Muscle layer of duodenum (tissue), 2 donors: ENCODE results near the gene PHOX2A.
"Not testable (repeated sequence)": the region's sequence is repeated elsewhere in the genome, so short reads cannot be mapped to it uniquely, and the experiment has no call there.

Experiments
- H3K27ac ChIP-seq: one replicate; pipeline ENCODE4 v1.7.0; 2013; ENCODE audit warnings: mild to moderate bottlenecking, low read length
- H3K27me3 ChIP-seq: one replicate; pipeline ENCODE4 v1.7.0; 2013; ENCODE audit warnings: low read depth, mild to moderate bottlenecking, control low read depth, low read length
- H3K36me3 ChIP-seq, 2 donors: one replicate each; pipeline ENCODE4 v1.7.0; 2013; ENCODE audit warnings: low read length in 2 of 2, control low read depth in 1 of 2, mild to moderate bottlenecking in 1 of 2; ENCODE audit not compliant: insufficient read depth in 2 of 2, control insufficient read depth in 1 of 2
- H3K4me1 ChIP-seq, 2 donors: one replicate each; pipeline ENCODE4 v1.7.0; 2013; ENCODE audit warnings: low read length in 2 of 2, mild to moderate bottlenecking in 2 of 2, control low read depth in 1 of 2, moderate library complexity in 1 of 2; ENCODE audit not compliant: insufficient read depth in 2 of 2, control insufficient read depth in 1 of 2
- H3K4me3 ChIP-seq, 2 donors: one replicate each; pipeline ENCODE4 v1.7.0; 2013; ENCODE audit warnings: low read length in 2 of 2, low read depth in 1 of 2, mild to moderate bottlenecking in 1 of 2
- H3K9me3 ChIP-seq, 2 donors: one replicate each; pipeline ENCODE4 v1.7.0; 2013; ENCODE audit warnings: low read length in 2 of 2, control low read depth in 1 of 2, mild to moderate bottlenecking in 1 of 2; ENCODE audit not compliant: control insufficient read depth in 1 of 2
- donor health status: healthy.

PHOX2A gene

DNA sequence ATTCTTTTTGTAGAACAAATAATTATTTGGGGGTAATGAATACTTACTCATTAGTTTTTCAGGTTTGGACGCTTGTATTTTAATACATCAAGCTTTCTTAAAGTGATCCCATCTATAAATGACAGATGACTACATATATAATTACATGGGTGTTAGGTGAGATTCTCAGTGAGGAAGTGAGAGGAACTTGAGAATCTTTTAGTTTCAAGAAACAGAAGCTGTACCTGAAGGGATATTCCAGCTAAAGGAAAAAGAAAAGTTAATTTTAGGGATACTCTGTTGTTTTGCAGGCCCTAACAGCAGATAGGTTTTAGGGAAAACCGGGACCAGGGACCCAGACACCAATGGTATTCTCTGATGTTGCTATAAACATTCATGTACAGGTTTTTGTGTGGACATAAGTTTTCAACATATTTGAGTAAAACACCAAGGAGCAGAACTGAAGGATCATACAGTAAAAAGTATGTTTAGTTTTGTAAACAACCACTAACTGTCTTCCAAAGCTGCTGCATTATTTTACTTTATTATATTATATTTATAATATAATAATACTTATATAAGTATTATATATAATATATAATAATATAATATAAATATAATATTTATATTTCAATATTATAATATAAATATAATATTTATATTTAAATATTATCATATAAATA lies 24.1 kb upstream of the PHOX2A start:
- Histone ChIP-seq H3K27ac (no peak overlapping the region), H3K27me3 (no peaks in the 10 kb centered on the region), H3K4me1 (no peaks in the 10 kb centered on the region), H3K9me3 (no peaks in the 10 kb centered on the region), H3K4me3 (no peak overlapping the region), H3K36me3 (no peaks in the 10 kb centered on the region)

DNA sequence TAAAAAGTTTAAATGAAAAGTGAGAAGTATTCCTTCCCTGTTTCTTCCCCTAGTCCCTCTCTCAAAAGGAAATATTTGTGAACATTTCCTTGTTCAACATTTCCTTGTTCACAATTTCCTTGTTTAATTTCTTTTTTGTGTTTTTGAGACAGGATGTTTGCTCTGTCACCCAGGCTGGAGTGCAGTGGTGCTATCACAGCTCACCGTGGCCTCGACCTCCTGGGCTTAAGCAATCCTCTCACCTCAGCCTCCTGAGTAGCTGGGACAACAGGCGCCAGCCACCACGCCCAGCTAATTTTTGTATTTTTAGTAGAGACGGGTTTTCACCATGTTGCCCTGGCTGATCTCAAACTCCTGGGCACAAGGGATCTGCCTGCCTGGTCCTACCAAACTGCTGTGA lies 23.0 kb upstream of the PHOX2A start:
- not testable (repeated sequence) for H3K4me1 ChIP-seq, H3K27me3 ChIP-seq, H3K27ac ChIP-seq, H3K36me3 ChIP-seq, H3K4me3 ChIP-seq, H3K9me3 ChIP-seq

DNA sequence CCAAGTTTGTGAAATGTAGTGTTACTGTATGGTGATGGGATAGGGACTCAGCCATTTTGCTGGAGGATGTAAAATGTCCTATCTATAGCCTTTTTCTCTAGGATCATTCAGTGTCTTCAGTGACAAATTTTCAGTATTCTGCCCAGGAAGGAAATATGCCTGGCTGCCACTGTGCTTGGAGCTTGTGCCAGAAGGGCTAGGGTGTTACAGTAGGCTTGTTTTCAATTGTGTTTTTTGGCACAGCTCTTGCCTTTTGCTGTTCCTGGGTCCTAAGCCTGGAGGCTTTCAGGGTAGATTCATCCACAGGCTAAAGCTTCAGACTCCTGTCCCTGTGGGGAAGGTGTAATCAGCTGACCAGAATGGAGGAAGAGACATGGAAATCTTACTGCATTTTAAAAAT lies 22.0 kb upstream of the PHOX2A start:
- no peaks in the 10 kb centered on the region for H3K4me1 ChIP-seq
- no peak overlapping the region for H3K27ac ChIP-seq
- H3K9me3 ChIP-seq = no peaks in the 10 kb centered on the region
- no peaks in the 10 kb centered on the region for H3K27me3 ChIP-seq
- no peaks in the 10 kb centered on the region for H3K36me3 ChIP-seq
- no peak overlapping the region for H3K4me3 ChIP-seq

DNA sequence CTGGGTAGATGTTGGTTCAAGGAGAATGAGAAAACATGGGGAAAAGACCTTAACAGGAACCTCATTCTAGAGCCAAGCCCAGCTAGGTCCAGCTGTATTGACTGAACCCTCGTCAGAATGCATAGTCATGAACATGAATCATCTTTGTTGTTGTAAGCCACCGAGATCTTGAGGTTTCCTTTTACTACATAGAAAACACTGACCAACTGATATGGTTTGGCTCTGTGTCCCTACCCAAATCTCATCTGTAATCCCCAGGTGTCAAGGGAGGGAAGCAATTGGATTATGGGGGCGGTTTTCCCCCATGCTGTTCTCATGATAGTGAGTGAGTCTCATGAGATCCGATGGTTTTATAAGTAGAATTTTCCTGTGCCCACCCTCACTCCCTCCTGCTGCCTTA lies 19.4 kb upstream of the PHOX2A start:
- Histone ChIP-seq H3K27ac (no peak overlapping the region), H3K4me1 (no peaks in the 10 kb centered on the region), H3K36me3 (no peaks in the 10 kb centered on the region), H3K4me3 (no peak overlapping the region), H3K27me3 (no peaks in the 10 kb centered on the region), H3K9me3 (no peaks in the 10 kb centered on the region)

DNA sequence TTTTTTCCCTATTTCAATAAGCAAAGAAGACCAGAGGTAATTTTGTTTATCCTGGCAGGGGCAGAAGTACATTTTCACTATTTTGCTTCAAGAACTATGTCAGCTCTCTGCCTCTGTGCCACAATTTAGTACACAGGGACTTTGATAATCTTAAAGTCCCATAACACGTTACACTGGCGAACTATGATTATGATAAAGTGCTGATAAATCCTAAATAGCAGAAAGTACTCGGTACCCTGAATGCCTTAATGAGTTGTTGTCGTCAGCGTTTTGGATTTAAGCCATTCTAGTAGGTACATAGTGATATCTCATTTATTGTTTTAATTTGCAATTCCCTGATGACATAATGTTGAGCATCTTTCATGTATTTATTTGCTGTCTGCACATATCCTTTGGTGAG lies 16.6 kb upstream of the PHOX2A start:
- H3K4me3 ChIP-seq = no peak overlapping the region
- no peaks in the 10 kb centered on the region for H3K9me3 ChIP-seq
- H3K4me1 ChIP-seq = no peaks in the 10 kb centered on the region
- no peaks in the 10 kb centered on the region for H3K36me3 ChIP-seq
- H3K27me3 ChIP-seq = no peaks in the 10 kb centered on the region
- H3K27ac ChIP-seq = no peak overlapping the region

DNA sequence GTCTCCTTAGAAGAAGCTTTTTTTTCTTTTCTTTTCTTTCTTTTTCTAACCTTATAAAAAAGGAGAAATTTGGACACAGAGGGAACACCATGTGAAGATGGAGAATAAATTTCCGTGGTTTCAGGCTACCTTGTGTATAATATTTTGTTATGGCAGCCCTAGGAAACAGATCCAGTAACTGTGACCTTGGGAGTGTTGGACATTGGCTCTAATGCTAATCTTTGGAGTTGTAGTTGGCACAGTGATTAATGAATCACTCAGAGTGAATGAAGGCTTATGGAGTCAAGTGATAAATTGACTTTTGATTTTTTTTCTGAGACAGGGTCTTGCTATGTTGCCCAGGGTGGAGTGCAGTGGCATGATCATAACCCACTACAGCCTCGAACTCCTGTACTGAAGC lies 15.5 kb upstream of the PHOX2A start:
- no peak overlapping the region for H3K4me3 ChIP-seq
- no peaks in the 10 kb centered on the region for H3K4me1 ChIP-seq
- H3K27ac ChIP-seq = no peak overlapping the region
- H3K27me3 ChIP-seq = no peaks in the 10 kb centered on the region
- no peaks in the 10 kb centered on the region for H3K36me3 ChIP-seq
- H3K9me3 ChIP-seq = no peaks in the 10 kb centered on the region

DNA sequence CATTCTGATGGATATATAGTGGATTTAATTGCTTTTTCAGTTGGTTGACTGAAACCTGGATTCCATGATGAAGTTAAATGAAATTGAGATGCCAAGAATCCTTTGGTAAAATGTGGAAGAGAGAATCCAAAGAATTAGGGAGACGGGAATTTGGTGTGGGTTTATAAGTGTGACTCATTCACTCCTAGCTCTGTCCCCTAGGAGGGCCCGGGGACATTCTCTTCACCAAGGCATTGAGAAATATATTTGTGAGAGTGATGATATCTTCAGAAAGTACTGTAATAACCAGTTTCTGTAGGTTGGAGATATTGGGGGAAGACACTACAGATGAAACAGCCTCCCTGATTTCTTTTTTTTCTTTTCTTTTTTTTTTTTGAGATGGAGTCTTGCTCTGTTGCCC lies 13.6 kb upstream of the PHOX2A start:
- no peaks in the 10 kb centered on the region for H3K4me1 ChIP-seq
- H3K4me3 ChIP-seq = no peak overlapping the region
- H3K27ac ChIP-seq = no peak overlapping the region
- H3K36me3 ChIP-seq = no peaks in the 10 kb centered on the region
- no peaks in the 10 kb centered on the region for H3K27me3 ChIP-seq
- no peaks in the 10 kb centered on the region for H3K9me3 ChIP-seq

DNA sequence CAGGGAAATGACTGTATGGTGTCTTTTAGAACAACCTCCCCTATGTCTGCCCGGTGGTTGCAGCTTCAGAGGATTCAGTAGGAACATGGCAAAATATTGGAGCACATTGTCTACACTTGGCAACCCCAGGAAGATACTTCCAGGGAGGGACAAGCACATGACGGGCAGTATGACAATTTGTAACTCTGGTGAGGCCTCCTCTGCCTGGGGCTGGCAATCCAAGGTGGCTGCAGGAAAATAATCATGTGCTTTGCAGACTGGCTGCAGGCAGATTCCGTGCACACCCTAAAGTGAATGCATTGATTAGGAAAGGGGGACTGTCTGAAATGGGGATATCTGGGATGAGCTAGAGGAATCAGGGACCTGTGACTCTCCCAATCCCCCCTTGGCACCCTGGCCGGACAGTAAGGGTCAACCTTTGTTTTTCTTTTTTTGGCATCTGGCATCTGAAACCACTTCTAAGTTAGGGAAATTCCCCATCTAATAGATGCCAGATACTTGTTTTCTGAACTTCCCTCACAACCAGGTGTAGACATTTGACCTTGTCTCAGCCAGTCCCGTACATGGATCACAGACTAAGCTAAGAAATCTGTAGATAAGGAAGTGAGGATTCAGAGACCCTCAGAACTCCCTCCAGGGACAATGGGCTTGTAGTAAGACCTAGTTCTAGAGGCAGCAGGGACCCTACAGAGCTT lies 10.5 kb upstream of the PHOX2A start:
- Histone ChIP-seq H3K27me3 (peaks cover 6% of the 10 kb centered on the region), H3K9me3 (no peaks in the 10 kb centered on the region), H3K4me1 (no peaks in the 10 kb centered on the region)

DNA sequence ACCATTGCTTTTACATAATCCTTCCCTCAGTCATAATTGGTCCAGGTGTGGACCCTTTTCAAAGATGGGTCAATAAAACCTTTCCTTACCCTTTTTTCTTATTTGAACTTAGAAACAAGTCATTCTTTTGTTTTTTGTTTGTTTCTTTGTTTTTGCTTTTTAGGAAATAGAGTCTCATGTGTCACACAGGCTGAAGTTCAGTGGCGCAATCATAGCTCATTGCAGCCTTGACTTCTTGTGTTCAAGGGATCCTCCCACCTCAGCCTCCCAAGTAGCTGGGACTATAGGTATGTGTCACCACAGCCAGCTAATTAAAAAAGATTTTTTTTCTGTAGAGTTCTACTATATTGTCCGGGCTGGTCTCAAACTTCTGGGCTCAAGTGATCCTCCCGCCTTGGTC lies 9.4 kb upstream of the PHOX2A start:
- Histone ChIP-seq H3K27me3 (peaks cover 11% of the 10 kb centered on the region), H3K36me3 (no peaks in the 10 kb centered on the region), H3K9me3 (no peaks in the 10 kb centered on the region), H3K4me1 (no peaks in the 10 kb centered on the region), H3K4me3 (no peak overlapping the region), H3K27ac (no peak overlapping the region)

More for the DNA sequence above, 10.5 kb upstream of the PHOX2A start:
- H3K27ac ChIP-seq = no peak overlapping the region
- H3K36me3 ChIP-seq = no peaks in the 10 kb centered on the region
- H3K4me3 ChIP-seq = no peak overlapping the region

DNA sequence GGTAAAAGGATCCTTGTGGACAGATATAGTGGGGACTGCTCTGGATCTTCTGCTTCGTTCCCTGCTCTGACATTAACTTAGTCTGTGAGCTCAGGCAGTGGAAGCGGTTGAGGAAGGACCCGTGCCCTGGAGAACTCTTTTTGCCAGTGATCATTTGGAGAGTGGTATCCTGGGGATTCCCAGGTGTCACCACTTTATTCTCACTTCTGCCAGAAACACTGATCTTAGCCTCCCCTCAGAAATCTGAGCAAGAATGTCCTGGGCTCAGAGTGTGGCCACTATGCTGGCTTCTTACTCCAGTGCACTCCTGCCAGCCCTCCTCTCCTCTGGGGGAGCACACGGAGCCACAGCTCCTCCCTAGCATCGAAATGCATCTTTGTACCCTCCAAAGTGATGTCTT lies 7.6 kb upstream of the PHOX2A start:
- Histone ChIP-seq H3K36me3 (no peaks in the 10 kb centered on the region), H3K4me1 (no peaks in the 10 kb centered on the region), H3K27me3 (peaks cover 15% of the 10 kb centered on the region), H3K9me3 (no peaks in the 10 kb centered on the region), H3K4me3 (no peak overlapping the region), H3K27ac (no peak overlapping the region)

DNA sequence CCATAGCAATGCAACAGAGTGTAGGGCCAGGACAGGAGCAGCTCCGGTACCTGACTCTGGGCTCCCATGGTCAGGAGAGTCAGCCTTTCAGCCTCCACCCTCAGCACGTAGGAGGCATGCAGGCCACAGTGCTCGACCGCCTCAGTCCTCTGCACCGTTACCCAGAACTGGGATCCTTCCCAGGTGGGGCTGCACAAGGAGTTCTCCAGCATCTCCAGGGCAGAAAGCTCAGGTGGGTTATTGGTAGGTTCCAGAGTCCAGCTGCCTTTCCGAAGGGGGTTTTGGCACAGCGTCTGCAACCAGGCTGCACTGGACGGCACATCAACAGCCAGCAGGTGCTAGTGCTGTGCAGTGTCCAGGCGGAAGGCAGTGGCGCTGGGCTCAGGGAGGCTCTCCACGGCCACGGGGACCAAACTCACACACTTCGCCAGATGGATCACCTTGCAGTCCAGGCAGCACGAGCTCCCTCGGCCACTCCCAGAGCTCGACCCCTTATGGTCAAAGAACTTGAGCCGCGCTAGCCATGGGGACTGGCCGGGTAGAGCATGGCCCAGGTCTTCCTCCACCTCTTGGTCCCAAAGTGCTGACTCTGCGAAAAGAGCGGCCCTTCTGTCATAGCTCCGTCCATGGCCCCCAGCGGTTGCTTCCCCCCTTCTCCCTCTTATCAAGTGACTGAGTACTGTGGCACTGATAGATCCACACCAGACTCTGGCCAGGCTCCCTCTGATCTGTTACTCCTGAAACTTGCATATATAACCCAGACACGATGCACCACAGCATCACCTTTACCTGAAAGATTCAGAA lies 6.9 kb upstream of the PHOX2A start:
- Histone ChIP-seq H3K9me3 (no peaks in the 10 kb centered on the region), H3K4me1 (no peaks in the 10 kb centered on the region), H3K4me3 (no peak overlapping the region), H3K36me3 (no peaks in the 10 kb centered on the region), H3K27ac (no peak overlapping the region), H3K27me3 (peaks cover 22% of the 10 kb centered on the region)
